GM12878 (cell line): ENCODE results near the gene KIFC3. TPM values are rescaled to one million over a fixed set of nuclear protein-coding genes. Genes with fewer than 3 reads are reported as not detected.

Experiments
- ATAC-seq: fragments of 200-7000 bp; cut with Tn5 transposase; 3 replicates; pipeline ENCODE4 v1.9.1; 2020; ENCODE audit warnings: mild to moderate bottlenecking, moderate library complexity
- BruUV-seq: library from RNA; stranded (reverse); fragments of 400-500 nt; replicated peaks from 2 replicates; lab custom pipeline; 2021; lab: Mats Ljungman, UMichigan
- CTCF ChIA-PET: fragments of 300-600 bp; sonication (Branson Sonifier 250); formaldehyde crosslinking; extraction: SDS; loops from one replicate; lab custom pipeline; 2021; ENCODE audit warnings: inconsistent platforms; lab: Yijun Ruan, JAX
- POLR2A ChIA-PET: fragments of 350-600 bp; formaldehyde crosslinking; extraction: SDS; loops from one replicate; lab custom pipeline; 2021; ENCODE audit warnings: inconsistent platforms; lab: Charles Lee
- RAD21 ChIA-PET: fragments of 300-600 bp; sonication (Branson Sonifier 250); formaldehyde crosslinking; loops from one replicate; lab custom pipeline; 2023; ENCODE audit warnings: antibody characterized with exemption; ENCODE audit not compliant: unreplicated experiment; lab: Charles Lee
- SMC1A ChIA-PET: fragments of 300-600 bp; sonication (Branson Sonifier 250); formaldehyde crosslinking; loops from one replicate; lab custom pipeline; 2023; ENCODE audit not compliant: unreplicated experiment, uncharacterized antibody; lab: Charles Lee
- DNase-seq: peaks from one replicate; pipeline ENCODE4 v3.0.0-alpha.2; 2011; ENCODE audit warnings: low read depth, low spot score
- FAIRE-seq: peaks from 3 replicates; lab custom pipeline; 2011; peaks lifted over from hg19 to GRCh38; lab: Jason Lieb, UNC
- H2AFZ ChIP-seq: 2 replicates; pipeline ENCODE4 v1.6.0; 2011; ENCODE audit warnings: low read depth, low read length, control low read depth; ENCODE audit not compliant: control insufficient read depth
- H3K27ac ChIP-seq: 2 replicates; pipeline ENCODE4 v1.5.1; 2011; ENCODE audit warnings: control low read depth; ENCODE audit not compliant: control insufficient read depth, insufficient read depth
- H3K27me3 ChIP-seq, 2 experiments: replicated peaks in 1 of 2; 2 replicates each; pipeline versions ENCODE4 v1.6.0 to v1.6.1; 2011; ENCODE audit warnings: low read length in 1 of 2; ENCODE audit not compliant: control insufficient read depth in 2 of 2, insufficient read depth in 2 of 2
- H3K36me3 ChIP-seq, 2 experiments: 2 replicates each; pipeline ENCODE4 v1.5.1; 2011; ENCODE audit warnings: low read length in 1 of 2; ENCODE audit not compliant: control insufficient read depth in 2 of 2, insufficient read depth in 2 of 2
- H3K4me1 ChIP-seq: 2 replicates; pipeline ENCODE4 v1.6.1; 2011; ENCODE audit warnings: mild to moderate bottlenecking, low read length, moderate library complexity, mixed read lengths; ENCODE audit not compliant: control insufficient read depth, insufficient read depth
- H3K4me2 ChIP-seq: 2 replicates; pipeline ENCODE4 v1.6.0; 2011; ENCODE audit warnings: control low read depth; ENCODE audit not compliant: control insufficient read depth, insufficient read depth
- H3K4me3 ChIP-seq: fragments of 200-600 bp; sonication (generic); 2 replicates; pipeline ENCODE4 v1.5.1; 2016
- H3K79me2 ChIP-seq: 2 replicates; pipeline ENCODE4 v1.6.0; 2011; ENCODE audit warnings: low read length; ENCODE audit not compliant: control insufficient read depth, insufficient read depth
- H3K9ac ChIP-seq: 2 replicates; pipeline ENCODE4 v1.8.0; 2011; ENCODE audit warnings: low read length, control low read depth, mixed read lengths; ENCODE audit not compliant: control insufficient read depth, insufficient read depth
- H3K9me3 ChIP-seq: replicated peaks from 3 replicates; pipeline ENCODE4 v1.5.1; 2011; ENCODE audit warnings: mild to moderate bottlenecking, low read length; ENCODE audit not compliant: control insufficient read depth, insufficient read depth
- H4K20me1 ChIP-seq: 2 replicates; pipeline ENCODE4 v1.6.0; 2011; ENCODE audit not compliant: control insufficient read depth, insufficient read depth
- BCL11A ChIP-seq: IDR thresholded peaks from 2 replicates; pipeline ENCODE4 v1.6.1; 2011; ENCODE audit warnings: low read depth, low read length
- BRCA1 ChIP-seq: IDR thresholded peaks from 2 replicates; pipeline ENCODE4 v1.6.1; 2011; ENCODE audit warnings: low read depth, low read length, improper control_type of control experiment
- CBFB ChIP-seq: IDR thresholded peaks from 2 replicates; pipeline ENCODE4 v1.6.1; 2016; ENCODE audit warnings: antibody characterized with exemption, low read depth
- CHD4 ChIP-seq: fragments of 200-600 bp; sonication (generic); IDR thresholded peaks from 2 replicates; pipeline ENCODE4 v1.6.1; 2016; ENCODE audit warnings: mild to moderate bottlenecking
- HDGF ChIP-seq: fragments of 450-650 bp; IDR thresholded peaks from 2 replicates; pipeline ENCODE4 v1.6.1; 2016; ENCODE audit warnings: antibody characterized with exemption
- MYC ChIP-seq: IDR thresholded peaks from 2 replicates; pipeline ENCODE4 v1.6.1; 2011; ENCODE audit warnings: mild to moderate bottlenecking, low read length, moderate library complexity, inconsistent platforms; ENCODE audit not compliant: insufficient read depth, insufficient replicate concordance, insufficient read length, severe bottlenecking
- NFYB ChIP-seq: IDR thresholded peaks from 2 replicates; pipeline ENCODE4 v1.6.1; 2011; ENCODE audit warnings: low read depth, mild to moderate bottlenecking, low read length, improper control_type of control experiment, moderate library complexity; ENCODE audit not compliant: insufficient read depth
- PML ChIP-seq: IDR thresholded peaks from 2 replicates; pipeline ENCODE4 v1.6.1; 2012; ENCODE audit warnings: low read length, inconsistent platforms
- POLR2AphosphoS2 ChIP-seq: IDR thresholded peaks from 2 replicates; pipeline ENCODE4 v1.6.1; 2011; ENCODE audit warnings: low read depth, mild to moderate bottlenecking, low read length, improper control_type of control experiment, moderate library complexity
- POU2F2 ChIP-seq: IDR thresholded peaks from 3 replicates; pipeline ENCODE4 v1.6.1; 2011; ENCODE audit warnings: low read depth, mild to moderate bottlenecking, low read length, borderline replicate concordance
- ZNF217 ChIP-seq: fragments of 450-650 bp; IDR thresholded peaks from 2 replicates; pipeline ENCODE4 v1.6.1; 2017; ENCODE audit warnings: antibody characterized with exemption, mild to moderate bottlenecking
- ZNF687 ChIP-seq: fragments of 450-650 bp; IDR thresholded peaks from 2 replicates; pipeline ENCODE4 v1.6.1; 2017; ENCODE audit warnings: mild to moderate bottlenecking, moderate library complexity
- WGBS: methylation state at CpG from one replicate; pipeline ENCODE4 v1.1.6; 2016; ENCODE audit warnings: low lambda C conversion rate; ENCODE audit not compliant: insufficient replicate concordance, insufficient coverage; ENCODE audit errors: missing lambda C conversion rate; 5-methylcytosine and 5-hydroxymethylcytosine counted together
- in situ Hi-C: fragments of 300-500 bp; cut with MboI; formaldehyde crosslinking; loops from 9 replicates; pipeline ENCODE4 v1.14.3; 2018; ENCODE audit warnings: mixed read lengths
- intact Hi-C: fragments of 100-400 bp; cut with micrococcal nuclease; formaldehyde crosslinking; loops from one replicate; pipeline ENCODE4 v1.14.2; 2022; ENCODE audit not compliant: unreplicated experiment
- polyA plus RNA-seq, 11 experiments: library from polyadenylated mRNA; depleted of rRNA in 4 of 11; unstranded in 6 of 11; stranded (reverse) in 5 of 11; fragments of >200 nt; fragmentation: Nextera tagmentation in 4 of 11; fragmentation: Illumina TruSeq in 1 of 11; extraction: Ambion mirVana in 4 of 11; extraction: Trizol in 1 of 11; gene quantifications; 1 replicate in 1 of 11; 2 replicates in 10 of 11; pipeline versions ENCODE4 v1.2.1 to v1.2.3, GENCODE V29; 2011 to 2016; ENCODE audit warnings: inconsistent platforms in 2 of 11, missing spikeins in 2 of 11, low read depth in 1 of 11
- total RNA-seq, 4 experiments: library from RNA; depleted of rRNA in 3 of 4; stranded (reverse); fragments of >200 nt in 3 of 4; fragmentation: Illumina TruSeq in 1 of 4; extraction: Trizol in 1 of 4; gene quantifications; 2 replicates each; pipeline versions ENCODE4 v1.2.1 to v1.2.3, GENCODE V29; 2013 to 2021
- TF ChIP-seq, protein P1 (sequence below): fragments of 450-650 bp; formaldehyde crosslinking; IDR thresholded peaks from 2 replicates; pipeline ENCODE4 v1.4.0; 2022; ENCODE audit warnings: mild to moderate bottlenecking, moderate library complexity

The KIFC3 gene
- total and polyA plus RNA-seq, 10 of the 15 experiments (the other 5 are each of a cell fraction or from before 2014, with no cell fraction given), result 0.22 to 1.3 (median 0.26) TPM; not detected in 3

GRCh38 chr16:57749101-57749692 is 53.1 kb downstream of the KIFC3 start:
- SMC1A ChIA-PET, result no interaction called here
- H3K79me2 ChIP-seq, result no peaks in the 10 kb centered on the region
- H3K4me1 ChIP-seq, result no peaks in the 10 kb centered on the region
- in situ Hi-C loops, result no loop called here
- no peaks in the 10 kb centered on the region for H3K27me3 ChIP-seq
- WGBS, result 94% methylated on average over 3 of the region's 3 CpGs
- POLR2A ChIA-PET, result no interaction called here
- no peak for FAIRE-seq
- CTCF ChIA-PET, result interaction anchor here (1.4 to 1.8 kb wide), 2 partner anchors 150 to 173 kb away, joined by 4 to 5 read pairs; no protein-coding TSS in a partner anchor
- no TSS peak for BruUV-seq
- TF ChIP-seq HDGF, result no peak
- no peak for TF ChIP-seq PML
- no peak for TF ChIP-seq BCL11A
- no peak for TF ChIP-seq ZNF217
- TF ChIP-seq BRCA1, result no peak
- no peak for TF ChIP-seq MYC
- TF ChIP-seq NFYB, result no peak
- TF ChIP-seq CHD4, result no peak
- TF ChIP-seq, protein P1, sequence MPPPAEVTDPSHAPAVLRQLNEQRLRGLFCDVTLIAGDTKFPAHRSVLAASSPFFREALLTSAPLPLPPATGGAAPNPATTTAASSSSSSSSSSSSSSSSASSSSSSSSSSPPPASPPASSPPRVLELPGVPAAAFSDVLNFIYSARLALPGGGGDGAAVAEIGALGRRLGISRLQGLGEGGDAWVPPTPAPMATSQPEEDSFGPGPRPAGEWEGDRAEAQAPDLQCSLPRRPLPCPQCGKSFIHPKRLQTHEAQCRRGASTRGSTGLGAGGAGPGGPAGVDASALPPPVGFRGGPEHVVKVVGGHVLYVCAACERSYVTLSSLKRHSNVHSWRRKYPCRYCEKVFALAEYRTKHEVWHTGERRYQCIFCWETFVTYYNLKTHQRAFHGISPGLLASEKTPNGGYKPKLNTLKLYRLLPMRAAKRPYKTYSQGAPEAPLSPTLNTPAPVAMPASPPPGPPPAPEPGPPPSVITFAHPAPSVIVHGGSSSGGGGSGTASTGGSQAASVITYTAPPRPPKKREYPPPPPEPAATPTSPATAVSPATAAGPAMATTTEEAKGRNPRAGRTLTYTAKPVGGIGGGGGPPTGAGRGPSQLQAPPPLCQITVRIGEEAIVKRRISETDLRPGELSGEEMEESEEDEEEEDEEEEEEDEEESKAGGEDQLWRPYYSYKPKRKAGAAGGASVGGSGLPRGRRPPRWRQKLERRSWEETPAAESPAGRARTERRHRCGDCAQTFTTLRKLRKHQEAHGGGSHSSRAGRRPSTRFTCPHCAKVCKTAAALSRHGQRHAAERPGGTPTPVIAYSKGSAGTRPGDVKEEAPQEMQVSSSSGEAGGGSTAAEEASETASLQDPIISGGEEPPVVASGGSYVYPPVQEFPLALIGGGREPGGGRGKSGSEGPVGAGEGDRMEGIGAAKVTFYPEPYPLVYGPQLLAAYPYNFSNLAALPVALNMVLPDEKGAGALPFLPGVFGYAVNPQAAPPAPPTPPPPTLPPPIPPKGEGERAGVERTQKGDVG, result no peak
- TF ChIP-seq POLR2AphosphoS2, result no peak
- TF ChIP-seq POU2F2, result no peak
- TF ChIP-seq CBFB, result no peak
- TF ChIP-seq ZNF687, result no peak
- RAD21 ChIA-PET, result no interaction called here
- H3K27ac ChIP-seq, result no peak overlapping the region
- H3K4me2 ChIP-seq, result no peak overlapping the region
- no peak overlapping the region for H3K4me3 ChIP-seq
- H4K20me1 ChIP-seq, result no peaks in the 10 kb centered on the region
- no peak overlapping the region for H3K9ac ChIP-seq
- peaks cover 0 to 2% of the 10 kb centered on the region in 2 experiments; a peak in 2 of 4 replicates for H3K36me3 ChIP-seq
- no peak overlapping the region for H2AFZ ChIP-seq
- ATAC-seq, result no peak
- intact Hi-C loops, result no loop called here
- DNase-seq, result no peak
- no peaks in the 10 kb centered on the region for H3K9me3 ChIP-seq
